Ishikawa (cell line): ENCODE measurements around the gene NUCKS1.

Experiments used
- CEBPB ChIP-seq: IDR thresholded peaks from 2 replicates; pipeline ENCODE4 v1.6.1; 2012
- CREB1 ChIP-seq: IDR thresholded peaks from 2 replicates; pipeline ENCODE4 v1.6.1; 2012; ENCODE audit warnings: low read depth
- EGR1 ChIP-seq: IDR thresholded peaks from 2 replicates; pipeline ENCODE4 v1.6.1; 2012
- EP300 ChIP-seq: IDR thresholded peaks from 2 replicates; pipeline ENCODE4 v1.6.1; 2012; ENCODE audit warnings: borderline replicate concordance
- FOXM1 ChIP-seq: IDR thresholded peaks from 2 replicates; pipeline ENCODE4 v1.6.1; 2012; ENCODE audit warnings: low read depth, borderline replicate concordance
- NFIC ChIP-seq: IDR thresholded peaks from 2 replicates; pipeline ENCODE4 v1.6.1; 2012
- RAD21 ChIP-seq: IDR thresholded peaks from 2 replicates; pipeline ENCODE4 v1.6.1; 2012; ENCODE audit warnings: low read depth
- TAF1 ChIP-seq: IDR thresholded peaks from 2 replicates; pipeline ENCODE4 v1.6.1; 2012; ENCODE audit warnings: low read depth, mild to moderate bottlenecking
- TCF12 ChIP-seq: IDR thresholded peaks from 2 replicates; pipeline ENCODE4 v1.6.1; 2012; ENCODE audit warnings: low read depth
- TEAD4 ChIP-seq: IDR thresholded peaks from 2 replicates; pipeline ENCODE4 v1.6.1; 2012
- YY1 ChIP-seq: IDR thresholded peaks from 2 replicates; pipeline ENCODE4 v1.6.1; 2012; ENCODE audit warnings: low read depth
- ZBTB7A ChIP-seq: IDR thresholded peaks from 2 replicates; pipeline ENCODE4 v1.6.1; 2012; ENCODE audit warnings: low read depth
- TF ChIP-seq, protein P1 (sequence below): IDR thresholded peaks from 2 replicates; pipeline ENCODE4 v1.6.1; 2012
- TF ChIP-seq, protein P2 (sequence below): IDR thresholded peaks from 2 replicates; pipeline ENCODE4 v1.6.1; 2012; ENCODE audit warnings: low read depth, mild to moderate bottlenecking
- TF ChIP-seq, protein P3 (sequence below): IDR thresholded peaks from 2 replicates; pipeline ENCODE4 v1.6.1; 2012

The NUCKS1 gene

DNA sequence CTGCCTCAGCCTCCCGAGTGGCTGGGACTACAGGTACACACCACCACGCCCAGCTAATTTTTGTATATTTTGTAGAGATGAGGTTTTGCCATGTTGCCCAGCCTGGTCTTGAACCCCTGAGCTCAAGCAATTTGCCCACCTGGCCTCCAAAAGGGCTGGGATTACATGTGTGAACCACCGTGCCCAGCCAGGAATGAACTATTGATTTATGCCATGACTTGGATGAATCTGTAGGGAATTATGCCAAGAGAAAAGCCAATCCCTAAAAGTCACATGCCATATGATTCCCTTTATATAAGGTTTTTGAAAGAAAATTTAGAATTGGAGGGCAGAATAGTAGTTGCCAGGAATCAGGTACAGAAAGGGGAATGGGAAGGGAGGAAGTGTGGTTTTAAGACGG, 50.6 kb downstream of the NUCKS1 start:
- TF ChIP-seq YY1 (no peak), NFIC (no peak), FOXM1 (no peak), RAD21 (no peak)
- TF ChIP-seq, protein P1, sequence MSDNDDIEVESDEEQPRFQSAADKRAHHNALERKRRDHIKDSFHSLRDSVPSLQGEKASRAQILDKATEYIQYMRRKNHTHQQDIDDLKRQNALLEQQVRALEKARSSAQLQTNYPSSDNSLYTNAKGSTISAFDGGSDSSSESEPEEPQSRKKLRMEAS: no peak
- TF ChIP-seq, protein P2, sequence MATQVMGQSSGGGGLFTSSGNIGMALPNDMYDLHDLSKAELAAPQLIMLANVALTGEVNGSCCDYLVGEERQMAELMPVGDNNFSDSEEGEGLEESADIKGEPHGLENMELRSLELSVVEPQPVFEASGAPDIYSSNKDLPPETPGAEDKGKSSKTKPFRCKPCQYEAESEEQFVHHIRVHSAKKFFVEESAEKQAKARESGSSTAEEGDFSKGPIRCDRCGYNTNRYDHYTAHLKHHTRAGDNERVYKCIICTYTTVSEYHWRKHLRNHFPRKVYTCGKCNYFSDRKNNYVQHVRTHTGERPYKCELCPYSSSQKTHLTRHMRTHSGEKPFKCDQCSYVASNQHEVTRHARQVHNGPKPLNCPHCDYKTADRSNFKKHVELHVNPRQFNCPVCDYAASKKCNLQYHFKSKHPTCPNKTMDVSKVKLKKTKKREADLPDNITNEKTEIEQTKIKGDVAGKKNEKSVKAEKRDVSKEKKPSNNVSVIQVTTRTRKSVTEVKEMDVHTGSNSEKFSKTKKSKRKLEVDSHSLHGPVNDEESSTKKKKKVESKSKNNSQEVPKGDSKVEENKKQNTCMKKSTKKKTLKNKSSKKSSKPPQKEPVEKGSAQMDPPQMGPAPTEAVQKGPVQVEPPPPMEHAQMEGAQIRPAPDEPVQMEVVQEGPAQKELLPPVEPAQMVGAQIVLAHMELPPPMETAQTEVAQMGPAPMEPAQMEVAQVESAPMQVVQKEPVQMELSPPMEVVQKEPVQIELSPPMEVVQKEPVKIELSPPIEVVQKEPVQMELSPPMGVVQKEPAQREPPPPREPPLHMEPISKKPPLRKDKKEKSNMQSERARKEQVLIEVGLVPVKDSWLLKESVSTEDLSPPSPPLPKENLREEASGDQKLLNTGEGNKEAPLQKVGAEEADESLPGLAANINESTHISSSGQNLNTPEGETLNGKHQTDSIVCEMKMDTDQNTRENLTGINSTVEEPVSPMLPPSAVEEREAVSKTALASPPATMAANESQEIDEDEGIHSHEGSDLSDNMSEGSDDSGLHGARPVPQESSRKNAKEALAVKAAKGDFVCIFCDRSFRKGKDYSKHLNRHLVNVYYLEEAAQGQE: no peak

DNA sequence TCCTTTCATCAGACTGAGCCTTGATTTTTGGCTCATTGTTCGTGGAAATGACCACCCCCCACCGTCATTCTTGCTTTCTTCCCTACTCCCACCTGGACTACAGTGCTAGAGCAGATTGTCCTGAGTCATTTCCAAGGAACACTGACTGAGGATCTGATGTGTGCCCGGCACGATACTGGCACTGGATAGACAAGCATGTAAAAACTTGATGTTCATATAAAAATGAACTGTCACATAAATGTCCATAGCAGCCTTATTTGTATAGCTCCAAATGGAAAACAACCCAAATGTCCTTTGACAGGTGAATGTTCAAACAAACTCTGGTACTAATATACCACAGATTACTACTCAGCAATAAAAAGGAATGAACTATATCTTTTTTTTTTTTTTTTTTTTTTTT, 51.1 kb downstream of the NUCKS1 start:
- TF ChIP-seq, protein P1: no peak
- no peak for TF ChIP-seq CREB1
- TF ChIP-seq RAD21: no peak
- TF ChIP-seq FOXM1: no peak
- TF ChIP-seq NFIC: no peak
- TF ChIP-seq, protein P2: no peak
- TF ChIP-seq TAF1: no peak
- TF ChIP-seq EP300: no peak
- no peak for TF ChIP-seq ZBTB7A
- TF ChIP-seq, protein P3, sequence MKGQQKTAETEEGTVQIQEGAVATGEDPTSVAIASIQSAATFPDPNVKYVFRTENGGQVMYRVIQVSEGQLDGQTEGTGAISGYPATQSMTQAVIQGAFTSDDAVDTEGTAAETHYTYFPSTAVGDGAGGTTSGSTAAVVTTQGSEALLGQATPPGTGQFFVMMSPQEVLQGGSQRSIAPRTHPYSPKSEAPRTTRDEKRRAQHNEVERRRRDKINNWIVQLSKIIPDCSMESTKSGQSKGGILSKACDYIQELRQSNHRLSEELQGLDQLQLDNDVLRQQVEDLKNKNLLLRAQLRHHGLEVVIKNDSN: no peak
- TF ChIP-seq EGR1: no peak
- no peak for TF ChIP-seq TCF12
- no peak for TF ChIP-seq CEBPB
- TF ChIP-seq YY1: no peak
- no peak for TF ChIP-seq TEAD4

DNA sequence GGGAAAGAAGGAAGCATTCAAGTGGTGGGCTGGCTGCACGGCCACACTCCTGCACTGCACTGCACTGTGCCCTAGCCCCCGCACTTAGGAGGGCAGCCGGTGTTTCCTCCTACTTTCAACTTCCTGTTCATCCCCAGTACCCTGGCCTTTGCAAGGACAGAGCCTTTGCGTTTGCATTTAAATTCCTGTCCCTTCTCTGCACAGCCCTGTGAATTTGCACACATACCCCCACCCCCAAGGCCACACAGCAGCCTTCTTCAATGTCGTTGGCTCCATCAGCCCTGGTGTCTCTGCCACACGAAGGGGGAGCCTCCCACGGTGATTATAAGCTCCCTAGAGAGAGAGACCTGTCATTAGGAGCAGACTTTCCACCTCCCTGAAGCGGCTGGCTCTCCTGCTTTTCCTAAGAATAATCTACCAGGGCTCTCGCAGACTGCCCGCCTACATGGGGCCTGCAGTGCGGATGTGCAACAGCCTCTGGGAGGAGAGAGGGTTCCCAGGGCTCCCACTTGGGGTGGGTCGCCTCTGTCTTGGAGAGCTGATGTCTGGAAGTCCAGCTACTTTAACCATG, 56.5 kb downstream of the NUCKS1 start:
- TF ChIP-seq CREB1 (no peak), FOXM1 (no peak), EP300 (no peak), EGR1 (no peak), TAF1 (no peak), CEBPB (no peak), TEAD4 (no peak), ZBTB7A (no peak), TCF12 (no peak), NFIC (no peak), RAD21 (no peak), YY1 (no peak)
- TF ChIP-seq, protein P2: no peak
- TF ChIP-seq, protein P3: no peak
- TF ChIP-seq, protein P1: no peak

DNA sequence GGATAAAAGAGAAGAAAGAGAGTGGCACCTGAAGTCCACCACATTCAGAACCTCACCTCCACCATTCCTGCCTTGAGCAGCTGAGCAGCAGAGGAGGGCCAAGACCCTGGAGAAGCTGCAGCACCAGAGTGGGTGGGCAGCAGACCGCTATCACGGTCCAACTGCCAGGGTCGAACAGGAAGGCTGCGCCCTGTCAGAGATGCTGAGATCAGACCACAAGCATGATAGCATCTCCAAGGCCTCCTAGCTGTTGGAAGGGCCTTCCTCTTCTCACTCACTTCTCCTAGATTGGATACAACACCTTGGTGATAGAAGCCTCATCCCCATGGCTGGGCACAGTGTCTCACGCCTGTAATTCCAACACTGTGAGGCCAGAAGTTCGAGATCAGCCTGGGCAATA, 57.6 kb downstream of the NUCKS1 start:
- TF ChIP-seq CREB1: no peak
- TF ChIP-seq RAD21: no peak
- no peak for TF ChIP-seq YY1
- TF ChIP-seq ZBTB7A: no peak
- no peak for TF ChIP-seq TCF12
- TF ChIP-seq TEAD4: no peak
- TF ChIP-seq EP300: no peak
- TF ChIP-seq, protein P1: no peak
- TF ChIP-seq, protein P3: no peak
- TF ChIP-seq NFIC: no peak
- no peak for TF ChIP-seq FOXM1
- no peak for TF ChIP-seq EGR1
- TF ChIP-seq, protein P2: no peak
- TF ChIP-seq CEBPB: no peak
- no peak for TF ChIP-seq TAF1
